Measurements from ENCODE around the gene P3R3URF.
A peak's percentile ranks its signal among the peaks of the same experiment; 100 is the strongest.

- TF ChIP-seq CTCF (IDR thresholded peaks at IDR 0.05; ENCODE audit: insufficient read depth, low read depth, low read length) = no peak
- peak; percentile 30 for TF ChIP-seq EZH2 (IDR thresholded peaks at IDR 0.05; ENCODE audit: insufficient read depth, low read length)
Measured at GRCh38 chr1:46166521-46167462, 9.5 kb downstream of the P3R3URF start.
